ENCODE measurements around the gene MAPK8IP3.

MAPK8IP3 gene

DNA sequence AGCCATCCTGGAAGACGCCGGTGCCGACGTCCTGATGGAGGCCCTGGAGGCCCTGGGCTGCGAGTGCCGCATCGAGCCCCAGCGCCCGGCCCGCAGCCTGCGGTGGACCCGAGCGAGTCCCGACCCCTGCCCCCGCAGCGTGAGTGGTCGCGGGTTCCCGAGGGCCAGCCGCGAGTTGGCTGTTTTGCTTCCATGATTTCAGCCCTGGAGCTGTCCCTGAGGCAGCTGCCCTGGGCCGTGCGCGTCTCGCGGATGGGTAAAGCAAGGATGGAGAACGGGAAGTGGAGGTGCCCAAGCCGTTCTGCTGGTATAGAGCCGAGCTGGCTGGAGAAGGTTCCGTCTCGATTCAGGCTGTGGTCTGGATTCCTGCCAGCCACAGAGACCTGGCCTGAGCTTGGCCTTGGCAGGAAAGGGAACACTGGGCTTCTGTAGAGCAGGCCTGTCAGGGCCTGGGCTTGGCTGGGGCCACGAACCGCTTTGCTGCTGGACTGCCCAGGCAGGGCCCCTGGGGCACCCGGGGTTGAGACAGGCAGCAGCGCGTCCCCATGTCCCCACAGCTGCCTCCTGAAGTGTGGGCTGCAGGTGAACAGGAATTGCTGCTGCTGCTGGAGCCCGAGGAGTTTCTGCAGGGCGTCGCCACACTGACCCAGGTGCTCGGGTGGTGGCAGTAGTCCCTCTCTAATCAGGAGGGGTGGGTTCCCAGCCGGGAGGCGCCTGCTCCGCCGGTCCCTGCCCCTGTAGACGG lies 67.9 kb downstream of the MAPK8IP3 start:
- no peaks in the 10 kb centered on the region for H3K36me3 ChIP-seq (ENCODE audit: control insufficient read depth, insufficient read depth, low read length)
- peak overlapping the region; percentile 91 for H3K9ac ChIP-seq (ENCODE audit: low read length)
- H4K5ac ChIP-seq (ENCODE audit: low read length) = no peak overlapping the region
- peaks cover 11% of the 10 kb centered on the region for H3K79me2 ChIP-seq (ENCODE audit: control insufficient read depth, insufficient read depth, low read length)
- no CpG with 5 or more reads among the region's 45 CpGs for WGBS (ENCODE audit: extremely low coverage, insufficient coverage, low lambda C conversion rate)
- peaks cover 8% of the 10 kb centered on the region for H3K79me1 ChIP-seq (ENCODE audit: low read length)
- H3K56ac ChIP-seq (ENCODE audit: low read length) = peak overlapping the region; percentile 94
- H2BK15ac ChIP-seq (replicated peaks; ENCODE audit: low read depth) = no peak overlapping the region
- no peak overlapping the region for H2BK5ac ChIP-seq (ENCODE audit: low read length)
- peak overlapping the region; percentile 10 for H3K27ac ChIP-seq (ENCODE audit: low read depth, low read length)
- no peaks in the 10 kb centered on the region for H3K4me1 ChIP-seq (ENCODE audit: control insufficient read depth, low read depth, low read length)
- no peaks in the 10 kb centered on the region for H3K27me3 ChIP-seq (ENCODE audit: insufficient read depth, low read length, poor library complexity)
- H3K4me3 ChIP-seq (ENCODE audit: low read length) = peak overlapping the region; percentile 62
- no peak overlapping the region for H4K8ac ChIP-seq (ENCODE audit: low read depth, low read length)
- no peak for DNase-seq
- H3K4me2 ChIP-seq (ENCODE audit: low read length) = peak overlapping the region; percentile 56
- H3K18ac ChIP-seq (ENCODE audit: low read length) = no peak overlapping the region
- no peak overlapping the region for H3K23ac ChIP-seq (ENCODE audit: low read length)
- H3K4ac ChIP-seq (ENCODE audit: low read depth, low read length) = peak overlapping the region; percentile 25
- H2BK120ac ChIP-seq (ENCODE audit: low read depth, low read length) = no peak overlapping the region
- H2AK5ac ChIP-seq (ENCODE audit: low read length) = no peak overlapping the region

DNA sequence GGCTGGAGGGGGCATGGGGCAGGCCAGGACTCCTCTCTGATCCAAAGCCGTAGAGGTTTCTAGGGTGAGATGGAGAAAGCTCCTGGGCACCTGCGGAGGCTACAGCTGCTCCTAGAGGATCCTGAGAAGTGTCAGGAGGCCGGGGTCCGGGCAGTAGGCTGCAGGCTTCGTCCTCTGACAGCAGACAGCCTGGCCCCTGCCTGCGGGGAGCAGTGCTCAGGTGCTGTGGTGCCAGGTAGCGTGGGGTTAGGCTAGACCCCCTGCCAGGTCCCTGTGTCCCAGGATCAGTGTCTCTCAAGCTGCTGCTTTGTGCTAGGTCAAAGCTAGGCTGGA lies 68.4 kb downstream of the MAPK8IP3 start:
- Histone ChIP-seq H3K9ac (ENCODE audit: low read length) (peak overlapping the region; percentile 8), H3K27ac (ENCODE audit: low read depth, low read length) (no peak overlapping the region), H3K4ac (ENCODE audit: low read depth, low read length) (no peak overlapping the region), H3K56ac (ENCODE audit: low read length) (peak overlapping the region; percentile 10), H3K4me1 (ENCODE audit: control insufficient read depth, low read depth, low read length) (no peaks in the 10 kb centered on the region), H2BK120ac (ENCODE audit: low read depth, low read length) (no peak overlapping the region), H2AK5ac (ENCODE audit: low read length) (no peak overlapping the region), H3K79me2 (ENCODE audit: control insufficient read depth, insufficient read depth, low read length) (peaks cover 11% of the 10 kb centered on the region), H3K4me3 (ENCODE audit: low read length) (no peak overlapping the region), H4K8ac (ENCODE audit: low read depth, low read length) (no peak overlapping the region), H4K5ac (ENCODE audit: low read length) (no peak overlapping the region), H3K4me2 (ENCODE audit: low read length) (no peak overlapping the region), H2BK5ac (ENCODE audit: low read length) (no peak overlapping the region), H3K18ac (ENCODE audit: low read length) (no peak overlapping the region), H3K79me1 (ENCODE audit: low read length) (peaks cover 8% of the 10 kb centered on the region), H3K36me3 (ENCODE audit: control insufficient read depth, insufficient read depth, low read length) (no peaks in the 10 kb centered on the region), H3K27me3 (ENCODE audit: insufficient read depth, low read length, poor library complexity) (no peaks in the 10 kb centered on the region), H3K23ac (ENCODE audit: low read length) (no peak overlapping the region), H2BK15ac (replicated peaks; ENCODE audit: low read depth) (no peak overlapping the region)
- no CpG with 5 or more reads among the region's 7 CpGs for WGBS (ENCODE audit: extremely low coverage, insufficient coverage, low lambda C conversion rate)
- no peak for DNase-seq

DNA sequence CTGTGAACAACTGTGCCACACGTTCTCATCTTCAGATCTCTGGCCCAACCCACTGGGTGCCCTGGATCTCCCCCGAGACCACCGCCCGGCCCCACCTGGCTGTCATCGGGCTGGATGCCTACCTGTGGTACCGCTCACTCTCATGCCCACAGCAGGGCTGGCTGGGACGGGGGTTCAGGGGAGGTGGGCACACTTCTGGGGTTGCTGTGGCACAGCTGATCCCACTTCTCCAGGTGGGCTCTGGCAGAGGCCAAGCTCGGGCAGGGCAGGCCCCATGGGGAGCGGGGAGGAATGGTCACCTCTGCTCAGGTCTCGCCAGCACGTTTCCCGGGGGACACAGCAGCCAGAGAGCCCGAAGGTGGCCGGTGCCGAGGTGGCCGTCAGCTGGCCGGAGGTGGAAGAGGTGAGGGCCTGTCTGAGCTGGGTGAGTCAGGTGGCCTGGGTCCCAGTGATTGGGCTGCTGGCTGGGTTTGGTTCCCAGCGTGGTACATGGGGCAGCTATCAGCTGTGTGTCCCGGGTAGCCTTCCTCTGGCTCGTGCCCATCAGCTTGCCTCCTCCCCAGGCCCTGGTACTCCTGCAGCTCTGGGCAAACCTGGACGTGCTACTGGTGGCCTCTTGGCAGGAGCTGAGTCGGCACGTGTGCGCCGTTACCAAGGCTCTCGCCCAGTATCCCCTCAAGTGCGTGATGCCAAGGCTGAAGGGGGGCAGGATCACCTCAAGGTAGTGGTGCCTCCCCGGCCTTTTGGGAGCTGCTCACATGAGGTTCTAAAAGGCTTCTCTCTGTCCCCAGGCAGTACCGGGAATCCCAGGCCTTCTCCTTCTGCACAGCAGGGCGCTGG lies 69.2 kb downstream of the MAPK8IP3 start:
- H3K4me2 ChIP-seq (ENCODE audit: low read length) = no peak overlapping the region
- H3K27ac ChIP-seq (ENCODE audit: low read depth, low read length) = no peak overlapping the region
- H3K23ac ChIP-seq (ENCODE audit: low read length) = no peak overlapping the region
- no peak overlapping the region for H2AK5ac ChIP-seq (ENCODE audit: low read length)
- no peaks in the 10 kb centered on the region for H3K36me3 ChIP-seq (ENCODE audit: control insufficient read depth, insufficient read depth, low read length)
- H3K18ac ChIP-seq (ENCODE audit: low read length) = no peak overlapping the region
- peaks cover 11% of the 10 kb centered on the region for H3K79me2 ChIP-seq (ENCODE audit: control insufficient read depth, insufficient read depth, low read length)
- H3K4me1 ChIP-seq (ENCODE audit: control insufficient read depth, low read depth, low read length) = no peaks in the 10 kb centered on the region
- H2BK120ac ChIP-seq (ENCODE audit: low read depth, low read length) = no peak overlapping the region
- no peak overlapping the region for H2BK15ac ChIP-seq (replicated peaks; ENCODE audit: low read depth)
- no peak overlapping the region for H3K4me3 ChIP-seq (ENCODE audit: low read length)
- H3K56ac ChIP-seq (ENCODE audit: low read length) = no peak overlapping the region
- no CpG with 5 or more reads among the region's 30 CpGs for WGBS (ENCODE audit: extremely low coverage, insufficient coverage, low lambda C conversion rate)
- no peak overlapping the region for H3K9ac ChIP-seq (ENCODE audit: low read length)
- no peak overlapping the region for H3K4ac ChIP-seq (ENCODE audit: low read depth, low read length)
- peaks cover 8% of the 10 kb centered on the region for H3K79me1 ChIP-seq (ENCODE audit: low read length)
- H3K27me3 ChIP-seq (ENCODE audit: insufficient read depth, low read length, poor library complexity) = no peaks in the 10 kb centered on the region
- H2BK5ac ChIP-seq (ENCODE audit: low read length) = no peak overlapping the region
- H4K8ac ChIP-seq (ENCODE audit: low read depth, low read length) = no peak overlapping the region
- no peak for DNase-seq
- H4K5ac ChIP-seq (ENCODE audit: low read length) = no peak overlapping the region

DNA sequence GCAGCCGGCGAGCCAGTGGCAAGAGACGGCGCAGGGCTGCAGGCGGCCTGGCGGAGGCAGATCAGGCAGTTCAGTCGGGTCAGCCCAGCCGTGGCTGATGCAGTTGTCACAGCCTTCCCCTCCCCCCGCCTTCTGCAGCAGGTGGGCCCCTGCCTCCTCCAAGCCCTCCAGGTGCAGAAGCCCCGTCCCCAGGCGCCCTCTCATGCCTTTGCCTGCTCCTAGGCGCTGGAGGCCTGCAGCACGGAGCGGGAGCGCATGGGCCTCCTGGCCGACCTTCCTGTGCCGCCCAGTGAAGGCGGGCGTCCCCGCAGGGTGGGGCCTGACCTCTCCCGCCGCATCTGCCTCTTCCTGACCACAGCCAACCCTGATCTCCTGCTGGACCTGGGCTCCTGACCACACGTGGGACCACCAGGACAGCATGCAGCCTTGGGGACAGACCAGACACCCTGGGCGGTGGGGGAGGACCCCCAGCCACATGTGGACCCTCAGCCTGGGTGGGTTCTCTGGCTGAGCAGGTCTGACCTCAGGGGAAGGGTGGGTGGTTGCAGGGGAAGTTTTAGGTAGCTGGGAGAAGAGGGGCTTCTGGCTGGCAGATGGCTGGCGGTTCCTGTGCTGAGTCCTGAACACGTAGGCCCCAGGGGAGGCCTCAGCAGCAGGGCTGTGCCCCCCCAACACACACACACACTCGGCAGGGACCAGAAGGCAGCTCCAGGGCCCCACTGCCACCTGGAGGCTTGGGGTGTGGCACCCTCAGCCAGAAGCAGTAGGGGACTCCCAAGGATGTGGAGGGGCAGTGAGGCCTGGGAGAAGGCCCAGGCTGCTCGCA lies 70.1 kb downstream of the MAPK8IP3 start:
- no peak overlapping the region for H3K4me2 ChIP-seq (ENCODE audit: low read length)
- no peak overlapping the region for H3K56ac ChIP-seq (ENCODE audit: low read length)
- no peak overlapping the region for H3K4me3 ChIP-seq (ENCODE audit: low read length)
- peaks cover 11% of the 10 kb centered on the region for H3K79me2 ChIP-seq (ENCODE audit: control insufficient read depth, insufficient read depth, low read length)
- H2BK120ac ChIP-seq (ENCODE audit: low read depth, low read length) = no peak overlapping the region
- no peaks in the 10 kb centered on the region for H3K4me1 ChIP-seq (ENCODE audit: control insufficient read depth, low read depth, low read length)
- no peak overlapping the region for H3K23ac ChIP-seq (ENCODE audit: low read length)
- H3K4ac ChIP-seq (ENCODE audit: low read depth, low read length) = no peak overlapping the region
- no peak overlapping the region for H2AK5ac ChIP-seq (ENCODE audit: low read length)
- H3K27me3 ChIP-seq (ENCODE audit: insufficient read depth, low read length, poor library complexity) = no peaks in the 10 kb centered on the region
- WGBS (ENCODE audit: extremely low coverage, insufficient coverage, low lambda C conversion rate) = no CpG with 5 or more reads among the region's 28 CpGs
- H2BK5ac ChIP-seq (ENCODE audit: low read length) = no peak overlapping the region
- H3K27ac ChIP-seq (ENCODE audit: low read depth, low read length) = no peak overlapping the region
- no peak overlapping the region for H4K5ac ChIP-seq (ENCODE audit: low read length)
- H4K8ac ChIP-seq (ENCODE audit: low read depth, low read length) = no peak overlapping the region
- no peak for DNase-seq
- H3K9ac ChIP-seq (ENCODE audit: low read length) = no peak overlapping the region
- no peak overlapping the region for H3K18ac ChIP-seq (ENCODE audit: low read length)
- no peak overlapping the region for H2BK15ac ChIP-seq (replicated peaks; ENCODE audit: low read depth)
- H3K36me3 ChIP-seq (ENCODE audit: control insufficient read depth, insufficient read depth, low read length) = no peaks in the 10 kb centered on the region
- peaks cover 8% of the 10 kb centered on the region for H3K79me1 ChIP-seq (ENCODE audit: low read length)

DNA sequence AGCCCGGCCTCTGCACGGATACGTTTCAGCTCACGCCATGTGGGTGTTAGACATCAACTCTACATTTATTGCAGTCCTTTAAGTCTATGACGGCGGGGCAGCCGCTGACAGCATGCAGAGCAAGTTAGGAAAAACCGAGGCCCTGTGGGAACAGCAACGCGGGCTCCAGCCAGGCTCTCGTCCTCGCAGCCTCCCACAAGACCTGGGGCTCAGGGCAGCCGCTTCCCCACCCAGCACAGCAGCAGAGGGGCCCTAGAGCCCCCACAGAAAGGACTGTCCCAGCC lies 70.6 kb downstream of the MAPK8IP3 start:
- H4K8ac ChIP-seq (ENCODE audit: low read depth, low read length) = no peak overlapping the region
- WGBS (ENCODE audit: extremely low coverage, insufficient coverage, low lambda C conversion rate) = no CpG with 5 or more reads among the region's 13 CpGs
- no peaks in the 10 kb centered on the region for H3K4me1 ChIP-seq (ENCODE audit: control insufficient read depth, low read depth, low read length)
- H3K18ac ChIP-seq (ENCODE audit: low read length) = no peak overlapping the region
- no peaks in the 10 kb centered on the region for H3K27me3 ChIP-seq (ENCODE audit: insufficient read depth, low read length, poor library complexity)
- H3K27ac ChIP-seq (ENCODE audit: low read depth, low read length) = no peak overlapping the region
- no peak overlapping the region for H2BK120ac ChIP-seq (ENCODE audit: low read depth, low read length)
- H4K5ac ChIP-seq (ENCODE audit: low read length) = no peak overlapping the region
- DNase-seq = no peak
- H3K4ac ChIP-seq (ENCODE audit: low read depth, low read length) = no peak overlapping the region
- H2BK15ac ChIP-seq (replicated peaks; ENCODE audit: low read depth) = no peak overlapping the region
- H3K36me3 ChIP-seq (ENCODE audit: control insufficient read depth, insufficient read depth, low read length) = no peaks in the 10 kb centered on the region
- no peak overlapping the region for H3K9ac ChIP-seq (ENCODE audit: low read length)
- H3K56ac ChIP-seq (ENCODE audit: low read length) = no peak overlapping the region
- H3K4me3 ChIP-seq (ENCODE audit: low read length) = no peak overlapping the region
- no peak overlapping the region for H3K23ac ChIP-seq (ENCODE audit: low read length)
- H3K79me2 ChIP-seq (ENCODE audit: control insufficient read depth, insufficient read depth, low read length) = peaks cover 11% of the 10 kb centered on the region
- peaks cover 8% of the 10 kb centered on the region for H3K79me1 ChIP-seq (ENCODE audit: low read length)
- no peak overlapping the region for H2AK5ac ChIP-seq (ENCODE audit: low read length)
- no peak overlapping the region for H2BK5ac ChIP-seq (ENCODE audit: low read length)
- no peak overlapping the region for H3K4me2 ChIP-seq (ENCODE audit: low read length)
